K562 (cell line): Measurements from ENCODE around the gene P2RY14. TPM values are rescaled to one million over a fixed set of nuclear protein-coding genes. Genes with fewer than 3 reads are reported as not detected.

ENCODE experiments used
- ATAC-seq: fragments of 200-7000 bp; cut with Tn5 transposase; 3 replicates; pipeline ENCODE4 v1.9.1; 2020; ENCODE audit warnings: moderate library complexity
- BruUV-seq: library from RNA; stranded (reverse); fragments of 400-500 nt; replicated peaks from 2 replicates; lab custom pipeline; 2021; lab: Mats Ljungman, UMichigan
- CTCF ChIA-PET: fragments of 300-600 bp; formaldehyde crosslinking; extraction: SDS; loops from one replicate; lab custom pipeline; 2021; ENCODE audit warnings: low intra/inter-chr PET ratio; lab: Yijun Ruan, JAX
- POLR2A ChIA-PET: fragments of 300-600, 350-650 bp; sonication (Branson Sonifier 250); formaldehyde crosslinking; extraction: SDS; loops from one replicate; lab custom pipeline; 2021; ENCODE audit warnings: antibody characterized with exemption, inconsistent platforms; lab: Yijun Ruan, JAX
- DNase-seq, 4 experiments: peaks; one replicate each; pipeline versions ENCODE4 v3.0.0 to v3.0.0-alpha.2; 2011 to 2018; ENCODE audit warnings: low spot score in 3 of 4, mixed read lengths in 3 of 4; ENCODE audit errors: extremely low read depth in 1 of 4
- FAIRE-seq: peaks from 2 replicates; lab custom pipeline; 2011; peaks lifted over from hg19 to GRCh38; lab: Jason Lieb, UNC
- H2AFZ ChIP-seq: 2 replicates; pipeline ENCODE4 v1.6.0; 2011; ENCODE audit warnings: low read depth, low read length, control low read depth, inconsistent platforms
- H3K27ac ChIP-seq: fragments of 200-600 bp; 3 replicates; pipeline ENCODE4 v1.8.0; 2011; ENCODE audit warnings: low read depth, mild to moderate bottlenecking, control low read depth, inconsistent platforms, low read length, moderate library complexity, mixed read lengths; ENCODE audit errors: extremely low read depth
- H3K27me3 ChIP-seq, 2 experiments: fragments of 300-600 bp in 1 of 2; 2 replicates in 1 of 2; 3 replicates in 1 of 2; pipeline versions ENCODE4 v1.6.0 to v1.8.0; 2011; ENCODE audit warnings: inconsistent platforms in 2 of 2, low read length in 2 of 2, mild to moderate bottlenecking in 1 of 2, mixed read lengths in 1 of 2, moderate library complexity in 1 of 2; ENCODE audit not compliant: control insufficient read depth in 2 of 2, insufficient read depth in 2 of 2
- H3K36me3 ChIP-seq: fragments of 300-600 bp; 3 replicates; pipeline ENCODE4 v1.8.0; 2011; ENCODE audit warnings: mild to moderate bottlenecking, low read length, inconsistent platforms; ENCODE audit not compliant: control insufficient read depth, insufficient read depth
- H3K4me1 ChIP-seq, 2 experiments: fragments of 200-600 bp in 1 of 2; replicated peaks in 1 of 2; 2 replicates in 1 of 2; 3 replicates in 1 of 2; pipeline versions ENCODE4 v1.5.1 to v1.8.0; 2011; ENCODE audit warnings: inconsistent platforms in 2 of 2, low read length in 2 of 2, mild to moderate bottlenecking in 1 of 2, mixed read lengths in 1 of 2, moderate library complexity in 1 of 2; ENCODE audit not compliant: control insufficient read depth in 2 of 2, insufficient read depth in 2 of 2
- H3K4me2 ChIP-seq: 2 replicates; pipeline ENCODE4 v1.6.1; 2011; ENCODE audit warnings: low read length, control low read depth, inconsistent platforms, mixed read lengths; ENCODE audit not compliant: insufficient read depth
- H3K4me3 ChIP-seq: fragments of 200-600 bp; sonication (generic), shearing (Covaris generic); 2 replicates; pipeline ENCODE4 v1.5.1; 2016; ENCODE audit warnings: control low read depth, inconsistent platforms
- H3K79me2 ChIP-seq: fragments of 200-600 bp; 3 replicates; pipeline ENCODE4 v1.8.0; 2011; ENCODE audit warnings: low read length, inconsistent platforms; ENCODE audit not compliant: control insufficient read depth, insufficient read depth
- H3K9ac ChIP-seq, 2 experiments: 2 replicates each; pipeline versions ENCODE4 v1.6.0 to v1.6.1; 2011; ENCODE audit warnings: low read depth in 2 of 2, low read length in 2 of 2, control low read depth in 1 of 2, inconsistent platforms in 1 of 2, mild to moderate bottlenecking in 1 of 2, mixed read lengths in 1 of 2; ENCODE audit not compliant: insufficient read depth in 1 of 2
- H3K9me1 ChIP-seq: one replicate; pipeline ENCODE4 v1.6.0; 2011; ENCODE audit warnings: inconsistent platforms, mild to moderate bottlenecking, low read length, moderate library complexity; ENCODE audit not compliant: control insufficient read depth, insufficient read depth
- H3K9me3 ChIP-seq: replicated peaks from 2 replicates; pipeline ENCODE4 v1.5.1; 2011; ENCODE audit warnings: low read depth, low read length, inconsistent platforms; ENCODE audit not compliant: control insufficient read depth, insufficient read depth
- H4K20me1 ChIP-seq: replicated peaks from 2 replicates; pipeline ENCODE4 v1.6.1; 2011; ENCODE audit warnings: low read length, inconsistent platforms, mixed read lengths; ENCODE audit not compliant: control insufficient read depth, insufficient read depth
- IRF1 ChIP-seq: sonication (generic); formaldehyde crosslinking; IDR thresholded peaks from 2 replicates; pipeline ENCODE4 v1.8.0; 2022; ENCODE audit warnings: missing genetic modification reagents, mild to moderate bottlenecking, borderline replicate concordance
- MAX ChIP-seq: sonication (generic); formaldehyde crosslinking; IDR thresholded peaks from 2 replicates; pipeline ENCODE4 v1.9.0; 2022; ENCODE audit warnings: mild to moderate bottlenecking, missing genetic modification reagents
- SMAD1 ChIP-seq: fragments of 150-350 bp; IDR thresholded peaks from 2 replicates; pipeline ENCODE4 v1.6.1; 2014; ENCODE audit warnings: low read length, low read depth; ENCODE audit not compliant: partially characterized antibody
- ZBTB7A ChIP-seq: IDR thresholded peaks from 2 replicates; pipeline ENCODE4 v1.6.1; 2011; ENCODE audit warnings: low read depth, mild to moderate bottlenecking, low read length, moderate library complexity, borderline replicate concordance; ENCODE audit not compliant: control insufficient read depth
- ZFP91 ChIP-seq: sonication (generic); formaldehyde crosslinking; IDR thresholded peaks from 2 replicates; pipeline ENCODE4 v1.8.0; 2022; ENCODE audit warnings: mild to moderate bottlenecking, missing genetic modification reagents
- ZNF24 ChIP-seq: fragments of 450-650 bp; IDR thresholded peaks from 2 replicates; pipeline ENCODE4 v1.6.1; 2016
- WGBS: fragments of 100-300 bp; shearing (Covaris generic); methylation state at CpG from one replicate; pipeline ENCODE4 v1.1.6; 2016; ENCODE audit warnings: low coverage, mixed read lengths; ENCODE audit not compliant: insufficient coverage; ENCODE audit errors: missing lambda C conversion rate; 5-methylcytosine and 5-hydroxymethylcytosine counted together
- in situ Hi-C: fragments of 300-500 bp; cut with MboI; formaldehyde crosslinking; loops from 4 replicates; pipeline ENCODE4 v1.15.0; 2018; ENCODE audit warnings: inconsistent platforms, mixed read lengths
- intact Hi-C: fragments of 100-400 bp; cut with micrococcal nuclease; formaldehyde crosslinking; loops from 2 replicates; pipeline ENCODE4 v1.14.2; 2022
- polyA plus RNA-seq, 8 experiments: library from polyadenylated mRNA; depleted of rRNA in 4 of 8; stranded (reverse) in 5 of 8; unstranded in 3 of 8; fragments of >200 nt; fragmentation: Nextera tagmentation in 2 of 8; fragmentation: Illumina TruSeq in 1 of 8; extraction: Ambion mirVana in 2 of 8; extraction: Trizol in 1 of 8; gene quantifications; 2 replicates each; pipeline versions ENCODE4 v1.2.1 to v1.2.3, GENCODE V29; 2011 to 2014; ENCODE audit warnings: inconsistent platforms in 1 of 8, missing spikeins in 1 of 8
- total RNA-seq, 7 experiments: library from RNA; depleted of rRNA in 6 of 7; stranded (reverse); fragments of >200 nt in 6 of 7; fragmentation: Illumina TruSeq in 2 of 7; extraction: Trizol in 2 of 7; gene quantifications; 2 replicates each; pipeline versions ENCODE4 v1.2.1 to v1.2.3, GENCODE V29; 2011 to 2021; ENCODE audit warnings: low replicate concordance in 1 of 7

Gene P2RY14
- total and polyA plus RNA-seq, 9 of the 15 experiments (the other 6 are each of a cell fraction or from before 2014, with no cell fraction given) = not detected

- Histone ChIP-seq H3K27ac (no peak overlapping the region), H3K9ac (no peak overlapping the region), H3K9me1 (no peaks in the 10 kb centered on the region), H3K4me3 (no peak overlapping the region), H3K27me3 (0 out of 5 replicates have a peak, but pooled peaks cover 0 to 5% of the 10 kb centered on the region in 2 experiments), H3K36me3 (no peaks in the 10 kb centered on the region), H2AFZ (no peak overlapping the region), H3K79me2 (no peaks in the 10 kb centered on the region), H4K20me1 (no peaks in the 10 kb centered on the region), H3K9me3 (no peaks in the 10 kb centered on the region), H3K4me1 (no peaks in the 10 kb centered on the region), H3K4me2 (no peak overlapping the region)
- in situ Hi-C loops (no loop called here), intact Hi-C loops (no loop called here)
- ChIA-PET CTCF (no interaction called here), POLR2A (no interaction called here)
- ATAC-seq (no peak), DNase-seq (no peak), FAIRE-seq (no peak)
- 0% methylated on average over 5 of the region's 5 CpGs for WGBS
- BruUV-seq = no TSS peak
- TF ChIP-seq ZNF24 = no peak
- TF ChIP-seq IRF1 (CRISPR knock-in tag) = no peak
- no peak for TF ChIP-seq MAX (CRISPR knock-in tag)
- TF ChIP-seq SMAD1 = no peak
- TF ChIP-seq ZBTB7A = no peak
- no peak for TF ChIP-seq ZFP91
Observed at GRCh38 chr3:151275091-151275490, 3.3 kb downstream of the P2RY14 start.
